ENCODE data around the gene PRSS36.

DNA sequence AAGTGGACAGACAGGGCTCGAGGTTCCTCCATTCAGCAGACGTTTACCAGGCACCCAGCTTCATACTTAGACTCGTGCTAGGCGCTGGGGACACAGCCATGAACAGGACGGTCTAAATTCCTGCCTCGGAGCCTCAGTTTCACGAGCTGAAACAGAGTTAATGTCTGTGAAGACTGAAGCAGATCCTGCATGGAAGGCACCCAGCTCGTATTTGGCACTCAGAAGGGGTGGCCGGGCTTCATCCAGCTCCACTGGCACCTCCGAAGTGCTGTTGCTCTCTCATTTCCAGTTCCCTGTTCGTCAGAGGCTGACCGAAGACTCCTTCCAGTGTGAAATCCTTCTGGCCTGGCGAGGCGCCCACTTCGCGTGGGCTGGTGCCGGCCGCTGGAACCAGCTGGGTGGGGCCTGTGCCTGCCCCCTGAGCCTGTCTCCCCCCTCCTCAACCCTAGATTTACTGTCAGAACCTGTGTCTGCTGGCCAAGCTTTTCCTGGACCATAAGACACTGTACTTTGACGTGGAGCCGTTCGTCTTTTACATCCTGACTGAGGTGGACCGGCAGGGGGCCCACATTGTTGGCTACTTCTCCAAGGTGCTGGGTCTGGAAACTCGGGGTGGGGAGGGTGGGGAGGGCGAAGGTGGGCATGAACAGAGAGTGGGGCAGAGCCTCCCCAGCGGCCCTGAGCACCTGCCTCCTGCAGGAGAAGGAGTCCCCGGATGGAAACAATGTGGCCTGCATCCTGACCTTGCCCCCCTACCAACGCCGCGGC is 20.1 kb downstream of the PRSS36 start:
- TF ChIP-seq POLR2AphosphoS5 (IDR thresholded peaks at IDR 0.05; ENCODE audit: borderline replicate concordance, low read depth, low read length) (no peak), EZH2 (IDR thresholded peaks at IDR 0.05) (no peak)
